Natural killer cell (primary cell): ENCODE data around the gene CHFR. TPM values are rescaled to one million over a fixed set of nuclear protein-coding genes. Genes with fewer than 3 reads are reported as not detected.

Experiments
- ATAC-seq, 3 donors: fragments of 150-1000 bp in 2 of 3; fragments of 200-7000 bp in 1 of 3; cut with Tn5 transposase; 1 replicate in 1 of 3; 2 replicates in 2 of 3; pipeline ENCODE4 v1.10.0; 2021; ENCODE audit warnings: mild to moderate bottlenecking in 2 of 3, moderate library complexity in 2 of 3
- DNase-seq, 2 donors: peaks; one replicate each; pipeline versions ENCODE4 v3.0.0 to v3.0.0-alpha.2; 2013 to 2021; ENCODE audit warnings: mixed read lengths in 1 of 2
- H3K27ac ChIP-seq: one replicate; pipeline ENCODE4 v1.5.1; 2013; ENCODE audit warnings: mild to moderate bottlenecking, low read length
- H3K27me3 ChIP-seq: one replicate; pipeline ENCODE4 v1.6.1; 2013; ENCODE audit warnings: low read length; ENCODE audit not compliant: control insufficient read depth, insufficient read depth
- H3K36me3 ChIP-seq: one replicate; pipeline ENCODE4 v1.6.1; 2013; ENCODE audit warnings: low read length; ENCODE audit not compliant: control insufficient read depth, insufficient read depth
- H3K4me1 ChIP-seq: one replicate; pipeline ENCODE4 v1.6.1; 2013; ENCODE audit warnings: low read length; ENCODE audit not compliant: control insufficient read depth, insufficient read depth
- H3K4me3 ChIP-seq: one replicate; pipeline ENCODE4 v1.5.1; 2013; ENCODE audit warnings: low read length
- H3K9me3 ChIP-seq: one replicate; pipeline ENCODE4 v1.6.1; 2013; ENCODE audit warnings: low read length; ENCODE audit not compliant: control insufficient read depth, insufficient read depth
- H3K27ac Mint-ChIP-seq, 2 donors: one replicate each; pipeline ENCODE4 v1.8.0; 2022; ENCODE audit warnings: mild to moderate bottlenecking in 2 of 2, mixed read lengths in 2 of 2, moderate library complexity in 1 of 2
- H3K27me3 Mint-ChIP-seq, 2 donors: one replicate each; pipeline ENCODE4 v1.8.0; 2022; ENCODE audit warnings: low read depth in 2 of 2, mixed read lengths in 2 of 2
- H3K36me3 Mint-ChIP-seq: one replicate; pipeline ENCODE4 v1.8.0; 2022; ENCODE audit warnings: mixed read lengths
- H3K4me1 Mint-ChIP-seq, 2 donors: one replicate each; pipeline ENCODE4 v1.8.0; 2022; ENCODE audit warnings: mixed read lengths in 2 of 2
- H3K4me3 Mint-ChIP-seq: one replicate; pipeline ENCODE4 v1.8.0; 2022; ENCODE audit warnings: mild to moderate bottlenecking, moderate library complexity, mixed read lengths
- H3K9me3 Mint-ChIP-seq, 2 donors: one replicate each; pipeline ENCODE4 v1.8.0; 2022; ENCODE audit warnings: mixed read lengths in 2 of 2
- CTCF ChIP-seq: fragments of 200-600 bp; IDR thresholded peaks from one replicate; pipeline ENCODE4 v1.8.0; 2022; ENCODE audit warnings: antibody characterized with exemption
- WGBS: methylation state at CpG from one replicate; pipeline ENCODE4 v1.1.7; 2013; ENCODE audit warnings: missing lambda C conversion rate; ENCODE audit not compliant: insufficient coverage; 5-methylcytosine and 5-hydroxymethylcytosine counted together
- intact Hi-C: fragments of 100-400 bp; cut with micrococcal nuclease; formaldehyde crosslinking; loops from one replicate; pipeline ENCODE4 v1.14.2; 2022
- total RNA-seq, 4 donors: library from RNA; stranded (reverse); fragments of 120-200 nt in 1 of 4; gene quantifications; one replicate each; pipeline versions ENCODE4 v1.2.3 to v1.2.4, GENCODE V29; 2013 to 2022

Gene CHFR
- total RNA-seq, 3 donors from 2014 or later (not counting 1 experiment from before 2014, with no cell fraction given) = 161 to 170 (median 168) TPM

GRCh38 chr12:132803888-132804287, 83.5 kb downstream of the CHFR start:
- Histone ChIP-seq H3K4me3 (no peak overlapping the region), H3K36me3 (peaks cover 74% of the 10 kb centered on the region), H3K9me3 (no peaks in the 10 kb centered on the region), H3K27me3 (no peaks in the 10 kb centered on the region), H3K4me1 (no peaks in the 10 kb centered on the region), H3K27ac (no peak overlapping the region)
- WGBS = 99% methylated on average over 15 of the region's 15 CpGs
- no peaks in the 10 kb centered on the region for H3K9me3 Mint-ChIP-seq
- intact Hi-C loops = no loop called here
- no peaks in the 10 kb centered on the region for H3K27me3 Mint-ChIP-seq
- H3K4me1 Mint-ChIP-seq = peaks cover 0 to 6% of the 10 kb centered on the region in 2 donors
- no peaks in the 10 kb centered on the region for H3K36me3 Mint-ChIP-seq
- TF ChIP-seq CTCF = no peak
- ATAC-seq (no peak), DNase-seq (no peak)
- no peak overlapping the region for H3K27ac Mint-ChIP-seq
- no peak overlapping the region for H3K4me3 Mint-ChIP-seq

GRCh38 chr12:132803125-132803524, 84.3 kb downstream of the CHFR start:
- WGBS = 97% methylated on average over 14 of the region's 14 CpGs
- no peaks in the 10 kb centered on the region for H3K9me3 ChIP-seq
- no peak overlapping the region for H3K27ac ChIP-seq
- H3K4me1 ChIP-seq = no peaks in the 10 kb centered on the region
- no peak for TF ChIP-seq CTCF
- no peaks in the 10 kb centered on the region for H3K27me3 ChIP-seq
- intact Hi-C loops = no loop called here
- Mint-ChIP-seq H3K27ac (no peak overlapping the region), H3K4me1 (peaks cover 0 to 6% of the 10 kb centered on the region in 2 donors), H3K9me3 (no peaks in the 10 kb centered on the region), H3K27me3 (no peaks in the 10 kb centered on the region), H3K36me3 (no peaks in the 10 kb centered on the region), H3K4me3 (no peak overlapping the region)
- ATAC-seq (no peak), DNase-seq (no peak)
- no peak overlapping the region for H3K4me3 ChIP-seq
- peaks cover 72% of the 10 kb centered on the region for H3K36me3 ChIP-seq

- H3K9me3 Mint-ChIP-seq = no peaks in the 10 kb centered on the region
- peaks cover 0 to 6% of the 10 kb centered on the region in 2 donors for H3K4me1 Mint-ChIP-seq
- Histone ChIP-seq H3K4me3 (no peak overlapping the region), H3K27ac (no peak overlapping the region), H3K27me3 (no peaks in the 10 kb centered on the region), H3K4me1 (no peaks in the 10 kb centered on the region), H3K36me3 (peaks cover 70% of the 10 kb centered on the region), H3K9me3 (no peaks in the 10 kb centered on the region)
- H3K27me3 Mint-ChIP-seq = no peaks in the 10 kb centered on the region
- H3K36me3 Mint-ChIP-seq = no peaks in the 10 kb centered on the region
- H3K27ac Mint-ChIP-seq = no peak overlapping the region
- H3K4me3 Mint-ChIP-seq = no peak overlapping the region
- no peak for DNase-seq
- ATAC-seq = no peak
- intact Hi-C loops = no loop called here
- WGBS = 94% methylated on average over 28 of the region's 28 CpGs
- TF ChIP-seq CTCF = no peak
Measured at GRCh38 chr12:132801741-132802140, 85.7 kb downstream of the CHFR start.

GRCh38 chr12:132798836-132799235, 88.6 kb downstream of the CHFR start:
- H3K4me1 Mint-ChIP-seq = no peaks in the 10 kb centered on the region
- H3K27me3 Mint-ChIP-seq = no peaks in the 10 kb centered on the region
- Histone ChIP-seq H3K27ac (no peak overlapping the region), H3K4me1 (no peaks in the 10 kb centered on the region), H3K36me3 (peaks cover 65% of the 10 kb centered on the region), H3K4me3 (no peak overlapping the region), H3K27me3 (no peaks in the 10 kb centered on the region), H3K9me3 (no peaks in the 10 kb centered on the region)
- WGBS = 97% methylated on average over 15 of the region's 15 CpGs
- H3K27ac Mint-ChIP-seq = no peak overlapping the region
- TF ChIP-seq CTCF = no peak
- DNase-seq (no peak), ATAC-seq (no peak)
- H3K9me3 Mint-ChIP-seq = no peaks in the 10 kb centered on the region
- intact Hi-C loops = no loop called here
- no peaks in the 10 kb centered on the region for H3K36me3 Mint-ChIP-seq
- H3K4me3 Mint-ChIP-seq = no peak overlapping the region
